AG04449 (cell line): Measurements from ENCODE around the gene NKPD1.

Experiments used
- CTCF ChIA-PET: fragments of 350-600 bp; formaldehyde crosslinking; extraction: SDS; loops from one replicate; lab custom pipeline; 2021; ENCODE audit warnings: antibody characterized with exemption; lab: Yijun Ruan, JAX
- POLR2A ChIA-PET: fragments of 400-600, 350-600 bp; formaldehyde crosslinking; extraction: SDS; loops from one replicate; lab custom pipeline; 2020; ENCODE audit warnings: antibody characterized with exemption, inconsistent platforms; lab: Yijun Ruan, JAX
- DNase-seq: peaks from one replicate; pipeline ENCODE4 v3.0.0-alpha.2; 2010; ENCODE audit warnings: low read depth, low spot score
- H3K4me3 ChIP-seq: 2 replicates; pipeline ENCODE4 v1.5.1; 2011; ENCODE audit warnings: low read depth, mild to moderate bottlenecking, control low read depth, low read length
- TF ChIP-seq, protein P1 (sequence below): IDR thresholded peaks from one replicate; pipeline ENCODE4 v1.5.1; 2011; ENCODE audit warnings: mild to moderate bottlenecking, moderate library complexity, low read length, control low read depth, inconsistent platforms; ENCODE audit not compliant: insufficient read depth; ENCODE audit errors: missing control alignments

The NKPD1 gene

DNA sequence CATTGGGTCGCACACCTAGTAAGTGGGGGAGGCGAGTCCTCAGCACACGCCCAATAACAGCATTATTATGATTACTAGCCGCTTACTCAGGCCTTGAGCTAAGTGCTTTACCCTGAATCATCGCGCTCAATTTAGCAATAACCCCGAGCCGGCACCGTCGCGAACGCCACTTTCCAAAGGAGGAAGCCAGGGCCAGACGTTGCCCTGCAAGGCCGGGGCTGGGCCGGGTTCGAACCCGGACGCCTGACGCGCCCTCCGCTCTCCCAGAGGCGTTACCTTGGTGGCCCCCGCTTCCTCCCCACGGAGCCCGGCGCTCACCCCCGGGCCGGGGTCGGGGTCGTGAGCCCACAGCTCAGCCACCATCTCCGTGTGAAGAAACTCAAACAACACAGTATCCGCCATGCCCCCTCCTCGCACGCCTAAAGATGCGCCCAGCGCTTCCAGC is 17.1 kb upstream of the NKPD1 start, which contains the start of gene TRAPPC6A:
Gene TRAPPC6A (minus strand): TSS at position 421 of the 445 bp plus-strand sequence. CDS start 19 bp downstream, at position 402.
- peak within 1 kb of the TSS; percentile 90 for H3K4me3 ChIP-seq
- ChIA-PET CTCF (interaction anchor here (0.6 to 2.3 kb wide), 14 partner anchors 8 to 160 kb away, joined by 3 to 12 read pairs (median 4); no protein-coding TSS in a partner anchor), POLR2A (interaction anchor here (1.0 to 2.5 kb wide), 6 partner anchors 9 to 301 kb away, joined by 3 to 16 read pairs (median 5); partner anchors contain the start of genes CLASRP and PPP1R37)
- TF ChIP-seq, protein P1, sequence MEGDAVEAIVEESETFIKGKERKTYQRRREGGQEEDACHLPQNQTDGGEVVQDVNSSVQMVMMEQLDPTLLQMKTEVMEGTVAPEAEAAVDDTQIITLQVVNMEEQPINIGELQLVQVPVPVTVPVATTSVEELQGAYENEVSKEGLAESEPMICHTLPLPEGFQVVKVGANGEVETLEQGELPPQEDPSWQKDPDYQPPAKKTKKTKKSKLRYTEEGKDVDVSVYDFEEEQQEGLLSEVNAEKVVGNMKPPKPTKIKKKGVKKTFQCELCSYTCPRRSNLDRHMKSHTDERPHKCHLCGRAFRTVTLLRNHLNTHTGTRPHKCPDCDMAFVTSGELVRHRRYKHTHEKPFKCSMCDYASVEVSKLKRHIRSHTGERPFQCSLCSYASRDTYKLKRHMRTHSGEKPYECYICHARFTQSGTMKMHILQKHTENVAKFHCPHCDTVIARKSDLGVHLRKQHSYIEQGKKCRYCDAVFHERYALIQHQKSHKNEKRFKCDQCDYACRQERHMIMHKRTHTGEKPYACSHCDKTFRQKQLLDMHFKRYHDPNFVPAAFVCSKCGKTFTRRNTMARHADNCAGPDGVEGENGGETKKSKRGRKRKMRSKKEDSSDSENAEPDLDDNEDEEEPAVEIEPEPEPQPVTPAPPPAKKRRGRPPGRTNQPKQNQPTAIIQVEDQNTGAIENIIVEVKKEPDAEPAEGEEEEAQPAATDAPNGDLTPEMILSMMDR, result no peak
- peak; percentile 23 for DNase-seq

DNA sequence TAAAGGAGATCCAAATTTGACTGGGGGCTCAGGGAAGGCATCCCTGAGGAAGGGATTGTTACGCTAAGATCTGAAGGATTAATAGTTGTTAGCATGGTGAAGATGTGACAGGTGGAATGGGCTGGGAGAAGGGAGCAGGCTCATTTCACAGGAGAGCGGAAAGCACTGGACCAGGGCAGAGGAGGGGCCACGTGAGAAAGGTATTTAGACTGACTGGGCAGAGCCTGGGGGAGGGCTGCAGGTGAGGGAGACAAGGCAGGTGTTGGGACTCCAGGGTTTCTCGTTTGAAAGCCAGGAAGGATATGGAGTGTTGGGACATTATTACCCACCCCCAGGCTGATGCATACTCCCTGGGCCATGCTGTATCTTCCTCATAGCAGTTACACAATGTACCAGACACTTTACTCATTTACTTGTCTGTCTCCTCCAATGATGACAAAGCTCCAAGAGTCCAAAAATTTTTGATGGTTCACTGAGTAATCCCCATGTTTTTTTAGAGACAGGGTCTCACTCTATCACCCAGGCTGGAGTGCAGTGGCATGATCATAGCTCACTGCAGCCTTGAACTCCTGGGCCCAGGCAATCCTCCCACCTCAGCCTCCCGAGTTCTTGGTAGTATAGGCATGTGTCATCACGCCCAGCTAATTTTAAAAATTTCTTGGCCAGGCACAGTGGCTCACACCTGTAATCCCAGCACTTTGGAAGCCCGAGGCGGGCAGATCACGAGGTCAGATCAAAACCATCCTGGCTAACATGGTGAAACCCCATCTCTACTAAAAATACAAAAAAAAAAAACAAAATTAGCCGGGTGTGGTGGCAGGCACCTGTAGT is 14.9 kb upstream of the NKPD1 start:
- POLR2A ChIA-PET, result no interaction called here
- DNase-seq, result no peak
- no peak overlapping the region for H3K4me3 ChIP-seq
- CTCF ChIA-PET, result no interaction called here
- TF ChIP-seq, protein P1, result no peak

DNA sequence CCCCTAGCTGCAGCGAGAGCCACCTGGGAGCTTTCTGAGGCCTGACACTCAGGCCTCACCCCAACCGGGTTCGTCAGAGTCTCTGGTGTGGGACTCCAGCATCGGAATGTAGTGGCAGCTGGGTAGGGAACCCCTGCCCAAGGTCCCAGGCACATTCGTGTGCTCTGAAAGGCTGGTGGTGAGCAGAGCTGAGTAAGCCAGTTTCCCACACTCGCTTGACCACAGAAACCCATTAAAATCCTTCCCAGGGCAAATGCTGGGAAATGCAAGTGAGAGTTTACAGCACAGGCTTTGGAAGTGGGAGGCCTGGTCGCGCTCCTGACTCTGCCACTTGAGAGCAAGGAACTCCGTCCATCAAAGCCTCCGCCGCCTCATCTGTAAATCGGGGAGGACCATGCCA is 13.0 kb upstream of the NKPD1 start:
- no peak overlapping the region for H3K4me3 ChIP-seq
- TF ChIP-seq, protein P1, result no peak
- peak; percentile 75 for DNase-seq
- POLR2A ChIA-PET, result no interaction called here
- CTCF ChIA-PET, result interaction anchor here (1.4 kb wide), 1 partner anchor 10 kb away, joined by 4 read pairs; no protein-coding TSS in a partner anchor

DNA sequence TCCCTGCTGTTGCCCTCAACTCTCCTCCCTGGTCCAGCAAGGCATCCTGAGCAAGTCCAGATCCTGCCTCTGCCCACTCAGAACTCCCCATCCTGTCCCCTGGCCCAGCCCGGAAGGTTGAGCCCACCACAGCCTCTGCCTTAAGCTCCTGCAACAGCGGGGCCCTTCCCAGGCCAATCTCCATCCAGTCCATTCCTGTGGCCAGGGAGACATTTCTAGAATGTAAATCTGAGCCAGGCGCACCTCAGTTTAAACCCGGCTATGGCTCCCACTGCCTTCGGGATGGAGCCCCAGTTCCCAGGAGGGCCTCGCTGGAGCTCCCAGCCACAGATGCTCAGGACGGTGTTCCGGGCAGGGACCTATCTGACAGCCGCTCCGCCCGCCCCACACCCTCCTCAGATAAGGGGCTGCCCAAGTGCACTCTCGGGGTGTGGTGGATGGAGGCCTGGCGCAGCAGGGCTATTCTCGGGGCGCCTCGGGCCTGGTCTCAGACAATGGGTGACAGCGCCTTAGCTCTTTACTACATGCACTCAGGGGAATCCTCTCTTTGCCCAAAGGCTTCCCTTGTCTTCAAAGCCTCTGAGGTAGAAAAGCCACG is 11.9 kb upstream of the NKPD1 start:
- CTCF ChIA-PET, result interaction anchor here (0.5 kb wide), 1 partner anchor 221 kb away, joined by 4 read pairs; no protein-coding TSS in a partner anchor
- POLR2A ChIA-PET, result no interaction called here

DNA sequence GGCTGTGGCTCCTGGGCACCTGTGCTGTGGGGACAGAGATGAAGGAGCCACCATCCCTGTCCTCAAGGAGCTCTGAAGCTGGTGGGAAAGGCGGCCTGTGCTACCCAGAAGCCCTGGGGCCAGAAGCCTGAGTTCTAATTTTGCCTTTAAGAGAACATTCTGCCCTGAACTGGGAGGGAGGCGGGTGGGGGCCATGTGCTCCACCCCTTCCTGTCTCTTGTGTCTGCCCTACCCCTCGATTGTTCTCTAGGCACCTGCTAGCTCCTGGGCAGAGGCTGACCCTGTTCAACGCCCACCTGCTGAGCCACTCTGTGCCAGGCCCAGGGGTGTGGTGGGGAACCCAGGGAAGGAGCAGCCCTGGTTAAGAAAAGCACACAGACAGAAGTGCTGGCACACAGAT is 11.4 kb upstream of the NKPD1 start:
- ChIA-PET POLR2A (no interaction called here), CTCF (interaction anchor here (0.5 kb wide), 1 partner anchor 222 kb away, joined by 4 read pairs; no protein-coding TSS in a partner anchor)
- TF ChIP-seq, protein P1, result no peak
- DNase-seq, result no peak
- no peak overlapping the region for H3K4me3 ChIP-seq

More for the DNA sequence above, 11.9 kb upstream of the NKPD1 start:
- no peak for DNase-seq
- no peak overlapping the region for H3K4me3 ChIP-seq
- TF ChIP-seq, protein P1, result no peak
